Hepatocyte (in vitro differentiated cells): ENCODE measurements around the gene TUBE1. TPM values are rescaled to one million over a fixed set of nuclear protein-coding genes. Genes with fewer than 3 reads are reported as not detected.

Source experiments
- DNase-seq: peaks from one replicate; pipeline ENCODE4 v3.0.0-alpha.2; 2016; ENCODE audit warnings: low spot score
- H2AFZ ChIP-seq: fragments of 200-600 bp; sonication (generic); 2 replicates; pipeline ENCODE4 v1.6.0; 2016; ENCODE audit warnings: antibody characterized with exemption, mild to moderate bottlenecking
- H3K27ac ChIP-seq: fragments of 200-600 bp; sonication (generic); 2 replicates; pipeline ENCODE4 v1.5.1; 2016; ENCODE audit warnings: mild to moderate bottlenecking
- H3K27me3 ChIP-seq: fragments of 200-600 bp; sonication (generic); 2 replicates; pipeline ENCODE4 v1.6.1; 2016
- H3K36me3 ChIP-seq: fragments of 200-600 bp; sonication (generic); replicated peaks from 2 replicates; pipeline ENCODE4 v1.5.1; 2016; ENCODE audit warnings: low read depth; ENCODE audit not compliant: insufficient read depth
- H3K4me1 ChIP-seq: fragments of 200-600 bp; sonication (generic); 2 replicates; pipeline ENCODE4 v1.5.1; 2016; ENCODE audit warnings: mild to moderate bottlenecking, moderate library complexity; ENCODE audit not compliant: insufficient read depth
- H3K4me2 ChIP-seq: fragments of 200-600 bp; sonication (generic); 2 replicates; pipeline ENCODE4 v1.6.0; 2016
- H3K4me3 ChIP-seq: fragments of 200-600 bp; sonication (generic); 2 replicates; pipeline ENCODE4 v1.5.1; 2016; ENCODE audit warnings: mild to moderate bottlenecking
- H3K79me2 ChIP-seq: fragments of 200-600 bp; sonication (generic); 2 replicates; pipeline ENCODE4 v1.6.0; 2017; ENCODE audit warnings: mild to moderate bottlenecking
- H3K9me2 ChIP-seq: fragments of 200-600 bp; sonication (generic); replicated peaks from 2 replicates; pipeline ENCODE4 v1.6.0; 2017; ENCODE audit warnings: mild to moderate bottlenecking; ENCODE audit not compliant: insufficient read depth
- H3K9me3 ChIP-seq: fragments of 200-600 bp; sonication (generic); 2 replicates; pipeline ENCODE4 v1.5.1; 2016; ENCODE audit warnings: low read depth, mild to moderate bottlenecking
- H4K20me1 ChIP-seq: fragments of 200-600 bp; sonication (generic); 2 replicates; pipeline ENCODE4 v1.6.0; 2016; ENCODE audit warnings: mild to moderate bottlenecking; ENCODE audit not compliant: insufficient read depth, poor library complexity, severe bottlenecking
- CTCF ChIP-seq: fragments of 200-600 bp; sonication (generic); IDR thresholded peaks from 2 replicates; pipeline ENCODE4 v1.5.1; 2016; ENCODE audit warnings: antibody characterized with exemption, mild to moderate bottlenecking; ENCODE audit not compliant: poor library complexity
- EZH2 ChIP-seq: fragments of 200-600 bp; sonication (generic); IDR thresholded peaks from 2 replicates; pipeline ENCODE4 v1.6.1; 2016; ENCODE audit warnings: antibody characterized with exemption, mild to moderate bottlenecking, borderline replicate concordance
- EZH2phosphoT487 ChIP-seq: fragments of 200-600 bp; sonication (generic); IDR thresholded peaks from one replicate; pipeline ENCODE4 v1.6.1; 2018; ENCODE audit warnings: antibody characterized with exemption, mild to moderate bottlenecking, low read depth, moderate library complexity; ENCODE audit not compliant: unreplicated experiment, severe bottlenecking
- WGBS: methylation state at CpG from one replicate; pipeline ENCODE4 v1.1.6; 2016; ENCODE audit warnings: low lambda C conversion rate; ENCODE audit errors: missing lambda C conversion rate; 5-methylcytosine and 5-hydroxymethylcytosine counted together
- polyA plus RNA-seq: library from polyadenylated mRNA; unstranded; fragments of >200 nt; fragmentation: Nextera tagmentation; extraction: Ambion mirVana; gene quantifications from 2 replicates; pipeline ENCODE4 v1.2.1, GENCODE V29; 2016
- total RNA-seq: library from RNA; depleted of rRNA; stranded (reverse); fragments of >200 nt; gene quantifications from 2 replicates; pipeline ENCODE4 v1.2.3, GENCODE V29; 2014

TUBE1 gene
- total and polyA plus RNA-seq, 2 experiments from 2014 or later, result 14.4 to 20.3 TPM

- WGBS, result 81% methylated on average over 6 of the region's 6 CpGs
- Histone ChIP-seq H3K27me3 (no peaks in the 10 kb centered on the region), H3K27ac (no peak overlapping the region), H3K4me3 (no peak overlapping the region), H3K9me3 (no peaks in the 10 kb centered on the region), H3K4me2 (no peak overlapping the region), H3K9me2 (no peaks in the 10 kb centered on the region), H2AFZ (no peak overlapping the region), H3K36me3 (no peaks in the 10 kb centered on the region), H4K20me1 (no peaks in the 10 kb centered on the region), H3K79me2 (no peaks in the 10 kb centered on the region), H3K4me1 (peaks cover 12% of the 10 kb centered on the region)
- DNase-seq, result no peak
- TF ChIP-seq EZH2, result no peak
- TF ChIP-seq EZH2phosphoT487, result no peak
- no peak for TF ChIP-seq CTCF
Measured at GRCh38 chr6:112033791-112034615, 53.3 kb downstream of the TUBE1 start.

- Histone ChIP-seq H3K9me3 (no peaks in the 10 kb centered on the region), H3K79me2 (no peaks in the 10 kb centered on the region), H4K20me1 (no peaks in the 10 kb centered on the region), H2AFZ (no peak overlapping the region), H3K27ac (no peak overlapping the region), H3K9me2 (no peaks in the 10 kb centered on the region), H3K36me3 (no peaks in the 10 kb centered on the region), H3K27me3 (no peaks in the 10 kb centered on the region), H3K4me1 (peaks cover 19% of the 10 kb centered on the region), H3K4me3 (no peak overlapping the region), H3K4me2 (no peak overlapping the region)
- 70% methylated on average over 6 of the region's 6 CpGs for WGBS
- no peak for DNase-seq
- TF ChIP-seq CTCF (no peak), EZH2 (no peak), EZH2phosphoT487 (no peak)
Measured at GRCh38 chr6:112032728-112033127, 54.6 kb downstream of the TUBE1 start.

DNA sequence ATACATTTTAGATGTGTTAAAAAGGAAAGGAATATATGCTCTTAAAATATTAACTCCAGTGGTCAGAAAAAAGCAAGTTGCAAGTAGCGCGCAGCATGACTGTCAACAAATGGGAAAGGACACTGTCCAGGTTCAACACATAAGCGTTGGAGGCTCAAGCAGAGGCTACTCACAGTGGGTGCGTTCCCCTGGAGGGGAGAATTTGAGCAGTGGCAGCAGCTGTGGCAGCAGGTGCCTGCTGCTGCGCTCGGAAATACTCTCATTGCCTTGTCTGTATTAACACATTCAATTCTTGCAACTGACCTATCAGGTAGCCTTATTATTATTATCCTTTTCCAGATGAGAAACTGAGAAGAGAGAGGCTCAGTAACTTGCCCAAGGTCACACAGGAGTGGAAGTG, 55.3 kb downstream of the TUBE1 start:
- Histone ChIP-seq H3K9me2 (no peaks in the 10 kb centered on the region), H3K9me3 (no peaks in the 10 kb centered on the region), H3K4me2 (no peak overlapping the region), H3K79me2 (no peaks in the 10 kb centered on the region), H3K27me3 (no peaks in the 10 kb centered on the region), H3K27ac (no peak overlapping the region), H2AFZ (no peak overlapping the region), H4K20me1 (no peaks in the 10 kb centered on the region), H3K36me3 (no peaks in the 10 kb centered on the region), H3K4me3 (no peak overlapping the region), H3K4me1 (peaks cover 19% of the 10 kb centered on the region)
- WGBS, result 83% methylated on average over 6 of the region's 6 CpGs
- no peak for DNase-seq
- TF ChIP-seq EZH2phosphoT487 (no peak), EZH2 (no peak), CTCF (no peak)
